ENCODE results near the gene SF3B2. TPM values are rescaled to one million over a fixed set of nuclear protein-coding genes. Genes with fewer than 3 reads are reported as not detected.

The SF3B2 gene
- total RNA-seq, 4 donors from 2014 or later = 92.9 to 186 (median 124) TPM

GRCh38 chr11:66061268-66061667 is 9.1 kb downstream of the SF3B2 start:
- ATAC-seq (no peak), DNase-seq (no peak)
- in situ Hi-C loops (cut with MboI; ENCODE audit: low sequenced_read_pairs in 4 of 4) (no loop called here), intact Hi-C loops (cut with DNase I; ENCODE audit: low total_unique reads) (no loop called here)
- Histone ChIP-seq H3K36me3 (peaks cover 3 to 94% of the 10 kb centered on the region in 2 donors), H3K27ac (no peak overlapping the region), H3K27me3 (no peaks in the 10 kb centered on the region), H3K9me3 (no peaks in the 10 kb centered on the region), H3K4me3 (no peak overlapping the region), H3K4me1 (no peaks in the 10 kb centered on the region)
- TF ChIP-seq POLR2A (IDR thresholded peaks at IDR 0.05) (no peak), CTCF (IDR thresholded peaks at IDR 0.05 in 4 of 5, conservative IDR thresholded peaks at IDR 0.05 in 1 of 5) (no peak)

- Histone ChIP-seq H3K36me3 (peaks cover 3 to 94% of the 10 kb centered on the region in 2 donors), H3K27me3 (no peaks in the 10 kb centered on the region), H3K4me1 (no peaks in the 10 kb centered on the region), H3K4me3 (no peak overlapping the region), H3K9me3 (no peaks in the 10 kb centered on the region), H3K27ac (peak overlapping the region in 1 of 4 donors; percentile 7)
- DNase-seq (no peak), ATAC-seq (no peak)
- intact Hi-C loops (cut with DNase I; ENCODE audit: low total_unique reads) = no loop called here
- TF ChIP-seq POLR2A (IDR thresholded peaks at IDR 0.05) (no peak), CTCF (IDR thresholded peaks at IDR 0.05 in 4 of 5, conservative IDR thresholded peaks at IDR 0.05 in 1 of 5) (no peak)
- in situ Hi-C loops (cut with MboI; ENCODE audit: low sequenced_read_pairs in 4 of 4) = no loop called here
Observed at GRCh38 chr11:66062408-66062807, 10.2 kb downstream of the SF3B2 start.

GRCh38 chr11:66063900-66064299 is 11.7 kb downstream of the SF3B2 start:
- Histone ChIP-seq H3K27me3 (no peaks in the 10 kb centered on the region), H3K4me3 (no peak overlapping the region), H3K36me3 (peaks cover 3 to 86% of the 10 kb centered on the region in 2 donors), H3K9me3 (no peaks in the 10 kb centered on the region), H3K27ac (no peak overlapping the region), H3K4me1 (peaks cover 7 to 8% of the 10 kb centered on the region in 2 donors)
- ATAC-seq (no peak), DNase-seq (no peak)
- intact Hi-C loops (cut with DNase I; ENCODE audit: low total_unique reads) = no loop called here
- TF ChIP-seq POLR2A (IDR thresholded peaks at IDR 0.05) (no peak), CTCF (IDR thresholded peaks at IDR 0.05 in 4 of 5, conservative IDR thresholded peaks at IDR 0.05 in 1 of 5) (no peak)
- in situ Hi-C loops (cut with MboI; ENCODE audit: low sequenced_read_pairs in 4 of 4) = no loop called here

GRCh38 chr11:66064571-66064970 is 12.4 kb downstream of the SF3B2 start:
- intact Hi-C loops (cut with DNase I; ENCODE audit: low total_unique reads) = no loop called here
- ATAC-seq (no peak), DNase-seq (no peak)
- Histone ChIP-seq H3K4me3 (no peak overlapping the region), H3K27ac (no peak overlapping the region), H3K9me3 (no peaks in the 10 kb centered on the region), H3K36me3 (peaks cover 3 to 80% of the 10 kb centered on the region in 2 donors), H3K4me1 (peaks cover 12 to 14% of the 10 kb centered on the region in 2 donors), H3K27me3 (no peaks in the 10 kb centered on the region)
- TF ChIP-seq POLR2A (IDR thresholded peaks at IDR 0.05) = no peak
- no peak for TF ChIP-seq CTCF (IDR thresholded peaks at IDR 0.05 in 4 of 5, conservative IDR thresholded peaks at IDR 0.05 in 1 of 5)
- in situ Hi-C loops (cut with MboI; ENCODE audit: low sequenced_read_pairs in 4 of 4) = no loop called here

- intact Hi-C loops (cut with DNase I; ENCODE audit: low total_unique reads) (no loop called here), in situ Hi-C loops (cut with MboI; ENCODE audit: low sequenced_read_pairs in 4 of 4) (no loop called here)
- Histone ChIP-seq H3K36me3 (peaks cover 0 to 58% of the 10 kb centered on the region in 2 donors), H3K4me3 (no peak overlapping the region), H3K27me3 (no peaks in the 10 kb centered on the region), H3K27ac (no peak overlapping the region), H3K4me1 (peaks cover 21 to 25% of the 10 kb centered on the region in 2 donors), H3K9me3 (no peaks in the 10 kb centered on the region)
- ATAC-seq = no peak
- TF ChIP-seq POLR2A (IDR thresholded peaks at IDR 0.05) = no peak
- no peak for DNase-seq
Observed at GRCh38 chr11:66066751-66067150, 14.6 kb downstream of the SF3B2 start.
